GM08714 (cell line): ENCODE results near the gene TSPAN19.

Source experiments
- H3K4me3 ChIP-seq: fragments of 200-500 bp; sonication (Bioruptor generic); 2 replicates; pipeline ENCODE4 v1.5.1; 2014; ENCODE audit warnings: mild to moderate bottlenecking, low read length, inconsistent platforms
- ZNF274 ChIP-seq: IDR thresholded peaks from 2 replicates; pipeline ENCODE4 v1.6.1; 2012; ENCODE audit warnings: mild to moderate bottlenecking, low read depth, low read length

TSPAN19 gene

GRCh38 chr12:85036234-85036707 is at the start of gene TSPAN19, which contains the start of gene LRRIQ1:
TSS of gene TSPAN19 (minus strand) at chr12:85036277. CDS start at chr12:85029946, 6,331 bp downstream.
TSS of gene LRRIQ1 (plus strand) at chr12:85036351. CDS start at chr12:85038177, 1,826 bp downstream.
- peak within 1 kb of the TSS; percentile 89 for H3K4me3 ChIP-seq
- no peak for TF ChIP-seq ZNF274

DNA sequence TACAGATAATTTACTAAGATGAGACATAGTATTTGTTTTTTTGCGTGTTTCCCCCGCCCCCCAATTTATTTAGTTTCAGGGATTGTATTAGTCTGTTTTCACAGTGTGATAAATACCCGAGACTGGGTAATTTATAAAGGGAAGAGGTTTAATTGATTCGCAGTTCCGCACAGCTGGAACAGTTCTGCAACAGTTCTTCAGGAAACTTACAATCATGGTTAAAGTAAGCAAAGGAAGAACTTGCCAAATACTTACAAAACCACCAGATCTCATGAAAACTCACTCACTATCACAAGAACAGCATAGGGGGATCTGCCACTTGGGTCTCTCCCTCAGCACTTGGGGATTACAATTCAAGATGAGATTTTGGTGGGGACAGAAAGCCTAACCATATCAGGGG is 49.0 kb upstream of the TSPAN19 start:
- H3K4me3 ChIP-seq, result no peak overlapping the region
- no peak for TF ChIP-seq ZNF274

DNA sequence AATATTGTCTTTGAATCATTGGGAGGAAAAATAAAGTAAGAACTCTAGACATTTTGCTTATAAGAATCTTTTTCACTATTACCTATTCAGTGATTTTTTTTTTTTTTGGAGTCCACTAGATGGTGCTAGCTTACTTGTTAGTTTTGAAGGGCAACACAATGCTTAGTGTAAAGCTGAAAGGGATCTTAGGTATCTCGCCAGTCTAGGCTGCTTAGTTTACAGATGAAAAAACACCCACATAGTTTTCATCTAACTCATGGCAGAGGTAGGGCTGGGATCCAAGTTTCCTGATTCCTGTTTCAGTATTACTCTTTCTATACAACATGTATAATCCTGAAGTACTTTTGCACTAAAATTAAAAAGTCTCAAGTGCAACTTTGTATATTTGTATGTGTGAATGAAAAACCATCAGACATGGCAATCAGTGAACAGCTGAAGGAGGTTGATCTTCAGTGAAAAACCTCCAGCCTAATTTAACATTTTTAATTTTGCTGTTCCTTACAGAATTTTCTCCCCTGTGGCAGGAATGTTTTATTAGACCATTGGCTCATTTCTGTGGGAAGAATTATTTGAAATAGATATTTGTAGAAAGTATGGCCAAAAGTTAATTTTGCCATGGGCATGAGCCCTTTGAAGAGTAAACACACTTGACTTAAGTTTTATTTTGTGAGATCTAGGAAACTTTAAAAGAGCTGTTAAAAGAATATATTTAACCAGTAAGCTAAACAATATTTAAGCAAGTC is 40.8 kb upstream of the TSPAN19 start:
- no peak overlapping the region for H3K4me3 ChIP-seq
- TF ChIP-seq ZNF274, result no peak

GRCh38 chr12:85072826-85073225 is 36.7 kb upstream of the TSPAN19 start:
- no peak overlapping the region for H3K4me3 ChIP-seq
- no peak for TF ChIP-seq ZNF274

- TF ChIP-seq ZNF274, result no peak
Observed at GRCh38 chr12:85065837-85066482, 29.9 kb upstream of the TSPAN19 start.

DNA sequence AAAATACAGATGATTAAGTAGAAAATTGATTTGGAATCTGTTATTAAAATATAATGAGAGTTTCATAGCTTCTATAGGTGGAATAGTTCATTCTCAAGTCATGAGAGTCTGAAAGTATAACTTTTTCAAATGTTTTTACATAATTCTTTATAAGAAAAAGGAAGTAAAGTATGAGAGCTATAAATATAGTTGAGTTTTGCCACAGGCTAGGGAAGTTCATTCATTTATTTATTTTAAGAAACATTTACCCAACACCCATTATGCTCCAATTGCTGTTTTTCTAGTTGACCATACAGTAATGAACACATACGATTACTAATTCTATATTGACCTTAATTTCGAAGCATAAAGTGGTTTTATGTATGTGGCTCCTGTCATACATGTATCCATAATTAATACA is 24.8 kb upstream of the TSPAN19 start:
- H3K4me3 ChIP-seq, result no peak overlapping the region
- TF ChIP-seq ZNF274, result no peak

More at GRCh38 chr12:85065837-85066482, 29.9 kb upstream of the TSPAN19 start:
- no peak overlapping the region for H3K4me3 ChIP-seq

GRCh38 chr12:85059594-85059993 is 23.5 kb upstream of the TSPAN19 start:
- H3K4me3 ChIP-seq, result no peak overlapping the region
- TF ChIP-seq ZNF274, result no peak

DNA sequence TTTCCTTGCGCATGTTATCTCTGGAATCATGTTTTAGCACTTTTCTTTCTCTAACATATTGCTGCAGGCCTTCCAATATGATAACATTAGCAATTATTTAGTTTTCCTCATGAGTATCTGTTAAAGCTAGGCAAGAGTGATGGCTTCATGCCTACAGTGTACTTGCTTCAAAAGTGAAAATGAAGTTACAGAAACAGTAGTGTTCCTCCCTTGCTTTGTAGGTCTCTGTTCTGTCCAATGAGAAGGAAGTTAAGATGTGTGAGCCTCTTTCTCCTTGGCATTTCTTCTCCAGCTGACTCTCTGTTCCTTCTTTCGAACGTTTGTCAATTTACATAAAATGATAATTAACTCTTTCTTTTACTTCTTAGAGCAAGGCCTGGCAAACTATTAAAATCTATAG is 22.3 kb upstream of the TSPAN19 start:
- no peak for TF ChIP-seq ZNF274
- H3K4me3 ChIP-seq, result no peak overlapping the region

- no peak for TF ChIP-seq ZNF274
- H3K4me3 ChIP-seq, result no peak overlapping the region
Observed at GRCh38 chr12:85057370-85057963, 21.4 kb upstream of the TSPAN19 start.

GRCh38 chr12:85043829-85044228 is 7.8 kb upstream of the TSPAN19 start:
- H3K4me3 ChIP-seq, result no peak overlapping the region
- no peak for TF ChIP-seq ZNF274

- no peak overlapping the region for H3K4me3 ChIP-seq
- no peak for TF ChIP-seq ZNF274
Observed at GRCh38 chr12:85041395-85041794, 5.3 kb upstream of the TSPAN19 start.

DNA sequence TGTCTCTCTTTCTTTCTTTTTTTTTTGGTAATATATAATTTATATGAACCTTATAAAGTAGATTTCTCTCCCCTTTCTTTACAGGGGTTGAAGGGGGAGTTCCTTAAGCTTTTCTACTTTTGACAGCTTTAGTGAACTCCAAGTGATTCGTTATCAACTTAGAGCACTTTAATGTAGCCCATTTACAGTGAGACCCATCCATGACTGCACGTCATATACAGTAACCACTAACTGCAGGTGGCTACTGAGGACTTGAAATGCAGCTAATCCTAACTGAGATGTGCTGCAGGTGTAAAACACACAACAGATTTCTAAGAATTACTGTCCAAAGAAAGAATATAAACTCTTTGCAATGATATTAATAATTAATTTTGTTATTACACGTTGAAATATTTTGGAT is 656 bp upstream of the TSPAN19 start:
- no peak for TF ChIP-seq ZNF274
- peak overlapping the region; percentile 89 for H3K4me3 ChIP-seq

DNA sequence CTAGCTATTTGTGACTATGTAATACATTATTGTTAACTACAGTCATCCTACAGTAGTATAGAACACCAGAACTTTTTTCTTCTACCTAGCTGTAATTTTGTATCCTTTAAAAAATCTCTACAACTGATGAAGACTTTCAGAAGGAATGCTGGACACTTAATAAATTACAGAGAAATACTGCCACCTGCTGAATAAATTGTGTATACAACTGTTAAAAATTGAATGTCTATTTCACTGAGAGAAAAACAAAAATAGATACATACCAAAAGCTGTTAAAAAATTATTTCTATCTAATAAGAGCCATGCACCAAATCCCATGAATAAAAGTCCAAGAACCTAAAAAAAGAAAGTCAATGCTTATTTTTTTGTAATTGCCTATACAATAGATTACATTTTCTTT is 6.6 kb downstream of the TSPAN19 start:
- H3K4me3 ChIP-seq, result no peak overlapping the region
- TF ChIP-seq ZNF274, result no peak

DNA sequence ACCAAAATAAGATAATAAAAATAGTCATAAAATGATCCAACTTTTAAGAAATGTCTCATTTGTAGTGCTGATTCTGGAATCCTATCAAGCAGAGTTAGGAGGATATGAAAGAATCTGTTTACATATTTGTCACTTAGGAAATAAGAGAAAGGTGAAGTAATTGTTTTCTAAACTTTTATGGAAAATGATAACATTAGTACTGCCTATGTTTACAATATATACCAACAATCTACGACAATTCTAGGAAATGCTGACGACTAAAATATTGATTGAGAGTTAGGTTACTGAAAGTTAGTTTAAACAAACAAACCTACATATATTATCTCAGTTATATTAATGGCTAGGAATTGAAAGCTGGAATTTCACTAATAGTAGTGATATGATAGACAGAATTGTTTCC is 18.0 kb downstream of the TSPAN19 start:
- TF ChIP-seq ZNF274, result no peak

DNA sequence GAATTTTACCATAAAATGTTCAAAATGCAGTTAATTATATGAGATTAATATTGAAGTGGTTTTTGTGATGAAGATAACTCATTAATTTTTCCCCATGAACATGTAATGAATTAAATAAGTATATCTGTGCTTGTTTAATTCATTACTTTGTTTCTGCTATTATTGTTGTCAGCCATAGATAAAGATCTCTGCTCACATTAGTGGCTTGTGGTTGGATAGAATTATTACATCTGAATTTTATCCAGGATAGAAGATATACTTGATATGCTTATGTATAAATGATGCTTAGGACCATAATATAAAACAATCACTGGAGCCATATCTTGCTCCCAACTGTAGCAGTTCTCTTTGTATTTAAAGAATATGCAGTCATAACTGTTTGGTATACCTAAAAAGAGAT is 18.5 kb downstream of the TSPAN19 start:
- TF ChIP-seq ZNF274, result no peak
- H3K4me3 ChIP-seq, result no peak overlapping the region

More for the DNA sequence above, 18.0 kb downstream of the TSPAN19 start:
- no peak overlapping the region for H3K4me3 ChIP-seq
